HG02943 (cell line): ENCODE measurements around the gene BLTP3B.
"Not testable (repeated sequence)": the region's sequence is repeated elsewhere in the genome, so short reads cannot be mapped to it uniquely, and the experiment has no call there.

Experiments used
- ATAC-seq: cut with Tn5 transposase; IDR thresholded peaks from one replicate; pipeline ENCODE4 v1.9.1; 2021; ENCODE audit warnings: mild to moderate bottlenecking, low read depth, moderate library complexity; ENCODE audit not compliant: unreplicated experiment

BLTP3B gene, protein sequence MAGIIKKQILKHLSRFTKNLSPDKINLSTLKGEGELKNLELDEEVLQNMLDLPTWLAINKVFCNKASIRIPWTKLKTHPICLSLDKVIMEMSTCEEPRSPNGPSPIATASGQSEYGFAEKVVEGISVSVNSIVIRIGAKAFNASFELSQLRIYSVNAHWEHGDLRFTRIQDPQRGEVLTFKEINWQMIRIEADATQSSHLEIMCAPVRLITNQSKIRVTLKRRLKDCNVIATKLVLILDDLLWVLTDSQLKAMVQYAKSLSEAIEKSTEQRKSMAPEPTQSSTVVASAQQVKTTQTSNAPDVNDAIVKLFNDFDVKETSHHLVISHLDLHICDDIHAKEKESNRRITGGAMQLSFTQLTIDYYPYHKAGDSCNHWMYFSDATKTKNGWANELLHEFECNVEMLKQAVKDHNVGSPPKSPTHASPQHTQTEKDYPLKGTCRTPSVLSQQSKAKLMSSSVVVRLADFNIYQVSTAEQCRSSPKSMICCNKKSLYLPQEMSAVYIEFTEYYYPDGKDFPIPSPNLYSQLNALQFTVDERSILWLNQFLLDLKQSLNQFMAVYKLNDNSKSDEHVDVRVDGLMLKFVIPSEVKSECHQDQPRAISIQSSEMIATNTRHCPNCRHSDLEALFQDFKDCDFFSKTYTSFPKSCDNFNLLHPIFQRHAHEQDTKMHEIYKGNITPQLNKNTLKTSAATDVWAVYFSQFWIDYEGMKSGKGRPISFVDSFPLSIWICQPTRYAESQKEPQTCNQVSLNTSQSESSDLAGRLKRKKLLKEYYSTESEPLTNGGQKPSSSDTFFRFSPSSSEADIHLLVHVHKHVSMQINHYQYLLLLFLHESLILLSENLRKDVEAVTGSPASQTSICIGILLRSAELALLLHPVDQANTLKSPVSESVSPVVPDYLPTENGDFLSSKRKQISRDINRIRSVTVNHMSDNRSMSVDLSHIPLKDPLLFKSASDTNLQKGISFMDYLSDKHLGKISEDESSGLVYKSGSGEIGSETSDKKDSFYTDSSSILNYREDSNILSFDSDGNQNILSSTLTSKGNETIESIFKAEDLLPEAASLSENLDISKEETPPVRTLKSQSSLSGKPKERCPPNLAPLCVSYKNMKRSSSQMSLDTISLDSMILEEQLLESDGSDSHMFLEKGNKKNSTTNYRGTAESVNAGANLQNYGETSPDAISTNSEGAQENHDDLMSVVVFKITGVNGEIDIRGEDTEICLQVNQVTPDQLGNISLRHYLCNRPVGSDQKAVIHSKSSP (N-terminal part only)

GRCh38 chr12:100142851-100143559 lies at the start of gene BLTP3B:
Gene BLTP3B, minus strand, starts transcription at chr12:100142874. Its CDS starts 239 bp downstream, at chr12:100142635.
- peak; percentile 79 for ATAC-seq

GRCh38 chr12:100189636-100190394 lies 47.1 kb upstream of the BLTP3B start:
- ATAC-seq: no peak

DNA sequence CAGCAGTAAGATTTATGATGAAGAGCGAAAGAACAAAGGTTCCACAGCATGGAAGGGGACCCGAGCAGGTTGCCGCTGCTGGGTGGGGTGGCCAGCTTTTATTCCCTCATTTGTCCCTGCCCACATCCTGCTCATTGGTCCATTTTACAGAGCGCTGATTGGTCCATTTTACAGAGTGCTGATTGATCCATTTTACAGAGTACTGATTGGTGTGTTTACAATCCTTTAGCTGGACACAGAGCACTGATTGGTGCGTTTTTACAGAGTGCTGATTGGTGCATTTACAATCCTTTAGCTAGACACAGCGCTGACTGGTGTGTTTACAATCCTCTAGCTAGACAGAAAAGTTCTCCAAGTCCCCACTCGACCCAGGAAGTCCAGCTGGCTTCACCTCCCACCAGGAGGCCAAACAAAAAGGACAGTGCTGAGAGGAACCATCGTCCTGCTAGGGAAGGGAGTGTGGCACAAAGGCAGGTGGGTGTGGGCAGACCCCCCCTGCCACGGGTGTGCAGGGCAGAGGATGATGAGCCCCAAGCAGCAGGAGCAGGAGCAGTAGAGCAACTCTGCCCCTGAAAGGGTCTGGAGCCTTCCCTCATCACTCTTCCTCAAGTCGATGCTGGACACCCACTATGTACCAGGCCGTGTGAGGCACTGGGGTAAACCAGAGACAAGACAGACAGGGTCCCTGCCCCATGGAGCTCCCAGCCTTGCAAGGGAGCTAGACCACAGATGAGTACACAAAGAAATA lies 46.4 kb upstream of the BLTP3B start:
- not testable (repeated sequence) for ATAC-seq

- no peak for ATAC-seq
Observed at GRCh38 chr12:100187857-100188519, 45.3 kb upstream of the BLTP3B start.

DNA sequence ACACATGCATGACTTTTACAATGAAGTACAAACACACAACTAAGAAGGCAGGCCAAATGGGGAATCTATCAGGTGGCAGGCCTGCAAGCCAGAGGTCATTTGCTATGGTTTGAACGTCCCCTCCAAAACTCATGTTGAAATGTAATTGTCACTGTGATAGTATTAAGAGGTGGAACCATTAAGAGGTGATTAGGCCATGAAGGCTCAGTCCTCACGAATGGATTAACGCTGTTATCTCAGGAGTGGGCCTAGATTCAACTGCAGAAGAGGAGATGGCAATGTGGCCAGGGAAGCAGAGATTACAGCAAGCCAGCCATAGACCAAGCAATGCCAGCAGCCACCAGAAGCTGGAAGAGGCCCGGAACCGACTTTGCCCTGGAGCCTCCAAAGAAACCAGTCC lies 44.4 kb upstream of the BLTP3B start:
- no peak for ATAC-seq

GRCh38 chr12:100186071-100186470 lies 43.4 kb upstream of the BLTP3B start:
- no peak for ATAC-seq

GRCh38 chr12:100185361-100185894 lies 42.8 kb upstream of the BLTP3B start:
- ATAC-seq: peak; percentile 75

GRCh38 chr12:100184549-100185145 lies 42.0 kb upstream of the BLTP3B start:
- no peak for ATAC-seq

DNA sequence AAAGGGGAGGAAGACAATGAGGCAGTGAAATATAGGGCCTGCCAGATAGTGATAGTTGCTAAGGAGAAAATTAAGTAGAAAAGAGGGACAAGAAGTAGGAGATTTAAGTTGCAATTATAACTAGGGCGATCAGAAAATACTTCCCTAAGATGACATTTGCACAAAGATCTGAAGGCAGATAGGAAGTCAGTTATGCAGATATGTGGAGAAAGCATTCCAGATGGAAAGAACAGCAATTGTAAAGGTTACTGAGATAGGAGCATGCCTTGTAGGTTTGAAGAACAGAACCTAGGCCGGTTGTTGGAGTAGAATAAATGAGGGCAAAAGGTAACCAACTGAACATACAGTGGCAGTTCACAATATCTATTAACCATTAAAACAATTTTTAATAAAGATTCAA lies 36.6 kb upstream of the BLTP3B start:
- no peak for ATAC-seq

DNA sequence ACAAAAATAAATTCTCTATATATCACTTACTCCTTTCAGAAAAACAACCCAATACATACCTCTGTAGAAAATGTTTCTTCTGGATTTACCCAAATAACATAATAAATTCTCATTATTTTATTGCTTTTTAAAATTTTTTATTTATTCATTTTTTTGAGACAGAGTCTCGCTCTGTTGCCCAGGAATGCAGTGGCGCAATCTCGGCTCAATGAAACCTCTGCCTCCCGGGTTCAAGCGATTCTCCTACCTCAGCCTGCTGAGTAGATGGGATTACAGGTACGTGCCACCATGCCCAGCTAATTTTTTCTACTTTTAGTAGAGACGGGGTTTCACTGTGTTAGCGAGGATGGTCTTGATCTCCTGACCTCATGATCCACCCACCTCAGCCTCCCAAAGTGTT lies 33.8 kb upstream of the BLTP3B start:
- ATAC-seq: not testable (repeated sequence)

DNA sequence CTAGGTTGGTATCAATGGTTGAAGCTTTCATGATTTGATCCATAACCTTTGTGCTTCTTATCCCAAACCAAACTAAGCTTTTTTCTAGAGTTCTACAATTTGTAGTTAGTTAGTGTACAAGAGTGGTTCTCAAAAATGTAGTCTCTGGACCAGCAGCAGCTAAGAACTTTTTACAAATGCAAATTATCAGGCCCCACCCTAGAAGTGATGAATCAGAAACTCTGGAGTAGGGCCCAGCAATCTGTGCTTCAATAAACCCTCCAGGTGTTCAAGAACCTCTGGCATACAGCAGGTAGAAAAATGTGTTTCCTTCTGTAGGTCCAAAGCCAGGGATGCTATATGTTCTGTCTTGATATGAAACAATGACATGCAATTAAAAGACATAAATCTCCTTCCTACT lies 31.8 kb upstream of the BLTP3B start:
- ATAC-seq: no peak

GRCh38 chr12:100173111-100173510 lies 30.4 kb upstream of the BLTP3B start:
- no peak for ATAC-seq

DNA sequence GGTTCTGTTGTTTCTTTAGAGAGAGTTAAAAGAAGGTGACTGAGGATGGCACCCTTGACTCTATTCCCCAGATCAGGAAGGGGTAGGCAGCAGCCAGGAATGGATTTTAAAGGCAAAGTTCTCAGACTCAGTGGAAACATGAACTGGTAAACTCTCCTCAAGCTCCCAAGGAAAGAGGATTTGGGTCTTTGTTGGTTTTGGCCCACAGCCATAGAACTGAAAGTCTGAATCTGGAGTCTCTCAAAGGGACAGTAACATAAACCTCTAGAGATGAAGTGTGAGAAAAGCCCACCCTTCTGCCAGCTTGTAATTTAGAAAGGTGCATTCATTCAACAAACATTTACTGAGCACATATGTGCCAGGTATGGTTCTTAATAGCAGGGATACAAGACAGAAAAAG lies 28.6 kb upstream of the BLTP3B start:
- no peak for ATAC-seq

DNA sequence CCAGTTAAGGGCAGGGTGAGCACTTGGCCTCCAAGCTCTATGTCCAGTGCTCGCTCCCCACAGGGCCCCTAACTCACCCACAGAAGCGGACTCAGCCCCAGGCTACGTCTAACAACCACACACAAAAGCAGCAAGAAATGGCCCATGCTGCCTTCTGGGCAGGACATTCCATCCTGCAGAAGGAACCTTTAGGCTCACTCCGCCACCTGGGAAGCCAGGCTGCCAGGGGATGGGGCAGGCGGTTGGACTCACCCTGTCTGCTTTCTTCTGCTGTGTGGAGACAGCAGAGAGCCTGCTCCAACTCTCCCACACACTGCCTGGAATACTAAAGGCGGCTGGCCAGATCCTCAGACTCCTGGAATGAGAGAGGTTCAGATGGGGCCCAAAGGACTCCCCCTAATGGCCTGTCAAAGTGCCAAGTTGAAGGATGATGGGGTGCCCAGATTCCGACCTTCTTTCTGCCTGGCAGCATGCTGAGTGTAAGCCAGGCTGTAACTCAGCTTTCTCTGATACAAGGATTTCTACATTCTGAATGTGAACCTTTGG lies 27.7 kb upstream of the BLTP3B start:
- ATAC-seq: no peak

DNA sequence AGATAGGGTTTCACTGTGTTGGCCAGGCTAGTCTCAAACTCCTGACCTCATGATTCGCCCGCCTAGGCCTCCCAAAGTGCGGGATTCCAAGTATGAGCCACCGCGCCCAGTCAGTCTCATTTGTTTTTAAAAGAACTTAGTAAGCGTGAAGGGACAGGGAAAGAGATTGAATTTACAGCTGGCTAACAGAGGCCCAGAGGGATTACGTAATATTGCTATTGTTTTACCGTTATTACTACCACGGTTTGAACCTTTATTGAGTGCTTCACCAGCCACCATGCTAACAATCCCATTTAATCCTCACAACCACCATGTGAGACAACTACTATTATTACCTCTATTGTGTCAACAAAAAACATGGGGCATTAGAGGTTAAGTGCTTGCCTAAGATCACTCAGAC lies 26.7 kb upstream of the BLTP3B start:
- no peak for ATAC-seq

- ATAC-seq: no peak
Observed at GRCh38 chr12:100168562-100168961, 25.9 kb upstream of the BLTP3B start.

DNA sequence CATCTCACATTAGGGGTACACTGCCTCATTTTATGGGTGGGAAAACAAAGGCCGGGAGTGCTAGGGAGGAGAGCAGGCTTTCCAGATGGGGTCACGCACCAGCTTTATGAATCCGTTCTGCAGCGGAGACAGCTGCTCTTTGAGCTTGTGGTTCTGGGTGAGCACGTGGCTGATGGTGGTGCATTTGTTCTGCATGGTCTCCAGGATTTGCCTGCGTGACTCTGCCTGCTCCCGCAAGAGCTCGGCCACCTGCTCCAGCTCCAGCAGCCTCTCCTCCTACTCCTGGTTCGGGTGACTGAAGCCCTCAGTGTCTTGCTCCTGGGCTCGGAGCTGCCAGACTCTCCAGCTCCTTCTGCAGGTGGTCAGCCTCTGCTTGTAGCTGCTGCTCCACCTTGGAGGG lies 23.6 kb upstream of the BLTP3B start:
- ATAC-seq: no peak
